OCI-LY3 (cell line): ENCODE results near the gene PCDHA5.
"Not testable (repeated sequence)": the region's sequence is repeated elsewhere in the genome, so short reads cannot be mapped to it uniquely, and the experiment has no call there.

Source experiments
- H2AFZ ChIP-seq: fragments of 200-600, 300-600 bp; shearing (Covaris generic); 2 replicates; pipeline ENCODE4 v1.6.0; 2014; ENCODE audit warnings: antibody characterized with exemption, low read depth, low read length
- H3K27ac ChIP-seq: fragments of 200-600, 300-600 bp; sonication (generic); 2 replicates; pipeline ENCODE4 v1.5.1; 2014; ENCODE audit warnings: mild to moderate bottlenecking, low read length, moderate library complexity, mixed read lengths
- H3K27me3 ChIP-seq: fragments of 200-600, 300-600 bp; sonication (generic); 2 replicates; pipeline ENCODE4 v1.6.1; 2014; ENCODE audit warnings: low read depth, low read length, mixed read lengths
- H3K36me3 ChIP-seq: fragments of 200-600, 300-600 bp; sonication (generic); replicated peaks from 2 replicates; pipeline ENCODE3; 2014; ENCODE audit warnings: low read depth, low read length, mixed read lengths
- H3K4me1 ChIP-seq: fragments of 300-600, 200-600 bp; sonication (generic); 2 replicates; pipeline ENCODE4 v1.6.1; 2014; ENCODE audit warnings: low read length, mixed read lengths
- H3K4me2 ChIP-seq: fragments of 200-600, 300-600 bp; sonication (generic); 2 replicates; pipeline ENCODE4 v1.6.1; 2014; ENCODE audit warnings: low read length, mixed read lengths
- H3K4me3 ChIP-seq: fragments of 300-600, 200-600 bp; sonication (generic); 2 replicates; pipeline ENCODE4 v1.5.1; 2014; ENCODE audit warnings: antibody characterized with exemption, mild to moderate bottlenecking, low read length, moderate library complexity
- H3K79me2 ChIP-seq: fragments of 300-600, 200-600 bp; shearing (Covaris generic); 2 replicates; pipeline ENCODE4 v1.6.1; 2014; ENCODE audit warnings: mild to moderate bottlenecking, low read length, mixed read lengths
- H3K9ac ChIP-seq: fragments of 300-600, 200-600 bp; shearing (Covaris generic); 2 replicates; pipeline ENCODE4 v1.6.0; 2014; ENCODE audit warnings: mild to moderate bottlenecking, low read length, moderate library complexity
- H3K9me3 ChIP-seq: fragments of 200-600, 300-600 bp; shearing (Covaris generic); 2 replicates; pipeline ENCODE4 v1.6.1; 2014; ENCODE audit warnings: low read length, mixed read lengths; ENCODE audit not compliant: insufficient read depth
- H4K20me1 ChIP-seq: fragments of 200-600, 300-600 bp; sonication (generic); 2 replicates; pipeline ENCODE4 v1.6.1; 2016; ENCODE audit warnings: low read length, mixed read lengths; ENCODE audit not compliant: insufficient read depth
- CTCF ChIP-seq: fragments of 200-600, 300-600 bp; sonication (generic); IDR thresholded peaks from 2 replicates; pipeline ENCODE4 v1.5.1; 2014; ENCODE audit warnings: antibody characterized with exemption, low read length, low read depth
- EZH2phosphoT487 ChIP-seq: fragments of 200-600 bp; shearing (Covaris generic); IDR thresholded peaks from 2 replicates; pipeline ENCODE4 v1.6.1; 2018; ENCODE audit warnings: antibody characterized with exemption, mixed run types, low read depth

PCDHA5 gene

GRCh38 chr5:140821375-140822280 is at the start of gene PCDHA5:
Gene PCDHA5, plus strand, starts transcription at chr5:140821613.
- H3K79me2 ChIP-seq = no peaks in the 10 kb centered on the region
- H3K36me3 ChIP-seq = no peaks in the 10 kb centered on the region
- H3K27ac ChIP-seq = no peak within 1 kb of the TSS
- no peaks in the 10 kb centered on the region for H4K20me1 ChIP-seq
- H3K4me1 ChIP-seq = no peaks in the 10 kb centered on the region
- no peak within 1 kb of the TSS for H3K4me2 ChIP-seq
- H3K9me3 ChIP-seq = no peaks in the 10 kb centered on the region
- no peak within 1 kb of the TSS for H3K4me3 ChIP-seq
- TF ChIP-seq EZH2phosphoT487 (no peak), CTCF (no peak)
- no peak within 1 kb of the TSS for H3K9ac ChIP-seq
- no peaks in the 10 kb centered on the region for H3K27me3 ChIP-seq
- no peak within 1 kb of the TSS for H2AFZ ChIP-seq

- no peaks in the 10 kb centered on the region for H3K79me2 ChIP-seq
- no peaks in the 10 kb centered on the region for H3K4me1 ChIP-seq
- no peak overlapping the region for H3K4me2 ChIP-seq
- H3K9me3 ChIP-seq = no peaks in the 10 kb centered on the region
- no peaks in the 10 kb centered on the region for H3K36me3 ChIP-seq
- no peak for TF ChIP-seq EZH2phosphoT487
- TF ChIP-seq CTCF = no peak
- H4K20me1 ChIP-seq = no peaks in the 10 kb centered on the region
- no peaks in the 10 kb centered on the region for H3K27me3 ChIP-seq
- H3K27ac ChIP-seq = no peak overlapping the region
- H3K9ac ChIP-seq = no peak overlapping the region
- H3K4me3 ChIP-seq = no peak overlapping the region
- no peak overlapping the region for H2AFZ ChIP-seq
These were observed 40.9 kb upstream of the PCDHA5 start for GRCh38 chr5:140780512-140780911.

GRCh38 chr5:140785905-140786686 is 35.3 kb upstream of the PCDHA5 start, which contains the start of gene PCDHA1:
Gene PCDHA1, plus strand, starts transcription at chr5:140786140.
- Histone ChIP-seq H3K9me3 (no peaks in the 10 kb centered on the region), H3K4me3 (no peak within 1 kb of the TSS), H3K27ac (no peak within 1 kb of the TSS), H3K4me2 (no peak within 1 kb of the TSS), H4K20me1 (no peaks in the 10 kb centered on the region), H3K9ac (no peak within 1 kb of the TSS), H3K27me3 (no peaks in the 10 kb centered on the region), H3K36me3 (no peaks in the 10 kb centered on the region), H3K4me1 (no peaks in the 10 kb centered on the region), H3K79me2 (no peaks in the 10 kb centered on the region), H2AFZ (no peak within 1 kb of the TSS; the same call in 1 of the 2 replicates)
- TF ChIP-seq EZH2phosphoT487 (no peak), CTCF (peak; percentile 42)

GRCh38 chr5:140787422-140787821 is 34.0 kb upstream of the PCDHA5 start:
- not testable (repeated sequence) for H3K27ac ChIP-seq, H3K27me3 ChIP-seq, H3K9me3 ChIP-seq, H3K9ac ChIP-seq, H3K4me2 ChIP-seq, H3K4me1 ChIP-seq, H3K79me2 ChIP-seq, H3K4me3 ChIP-seq, H3K36me3 ChIP-seq, H4K20me1 ChIP-seq, H2AFZ ChIP-seq

GRCh38 chr5:140787849-140788504 is 33.4 kb upstream of the PCDHA5 start:
- H3K4me3 ChIP-seq, H3K9me3 ChIP-seq, H3K4me2 ChIP-seq, H3K4me1 ChIP-seq, H3K27ac ChIP-seq, H4K20me1 ChIP-seq, H2AFZ ChIP-seq, H3K27me3 ChIP-seq, H3K36me3 ChIP-seq, H3K79me2 ChIP-seq, H3K9ac ChIP-seq: not testable (repeated sequence)
